ENCODE data around the gene SAP30L.
A peak's percentile ranks its signal among the peaks of the same experiment; 100 is the strongest.

Gene SAP30L

DNA sequence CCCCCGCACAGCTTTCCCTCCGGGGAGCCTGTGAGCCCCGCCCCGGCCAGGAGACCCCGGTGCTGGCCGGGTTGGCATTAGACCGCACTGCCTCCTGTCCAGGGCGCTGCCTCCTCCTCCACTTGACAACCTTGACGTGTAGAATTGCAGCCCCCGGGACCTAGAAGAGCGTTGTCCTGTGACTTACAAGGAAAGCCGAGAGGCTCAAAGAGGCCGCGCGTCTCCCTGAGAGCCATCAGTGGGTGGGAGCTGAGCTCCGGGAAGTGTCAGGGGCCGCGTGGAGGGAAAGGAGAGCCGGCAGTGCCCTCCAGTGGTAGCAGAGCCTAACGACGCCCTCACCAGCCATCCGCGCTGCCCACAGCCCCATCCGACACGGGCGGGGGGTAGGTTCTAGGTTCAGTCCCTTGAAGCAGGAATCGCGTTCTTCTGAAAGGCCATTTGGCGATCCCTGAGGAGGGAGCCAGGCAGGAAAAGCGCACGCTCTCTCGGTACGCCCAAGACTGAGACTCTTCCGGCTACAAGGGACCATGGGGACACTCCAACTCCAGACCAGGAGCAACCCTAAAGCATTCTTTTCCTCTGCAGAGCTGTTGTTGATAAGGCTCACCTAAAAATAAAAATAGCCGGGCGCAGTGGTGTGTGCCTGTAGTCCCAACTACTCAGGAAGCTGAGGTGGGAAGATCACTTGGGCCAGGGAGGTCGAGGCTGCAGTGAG is 40.6 kb upstream of the SAP30L start:
- H3K36me3 ChIP-seq (replicated peaks; ENCODE audit: insufficient read depth, low read length): no peaks in the 10 kb centered on the region
- TF ChIP-seq EZH2 (optimal IDR thresholded peaks at IDR 0.05; ENCODE audit: low read depth, low read length) (no peak), EZH2phosphoT487 (IDR thresholded peaks at IDR 0.05; ENCODE audit: low read length) (no peak)
- TF ChIP-seq, protein P1, sequence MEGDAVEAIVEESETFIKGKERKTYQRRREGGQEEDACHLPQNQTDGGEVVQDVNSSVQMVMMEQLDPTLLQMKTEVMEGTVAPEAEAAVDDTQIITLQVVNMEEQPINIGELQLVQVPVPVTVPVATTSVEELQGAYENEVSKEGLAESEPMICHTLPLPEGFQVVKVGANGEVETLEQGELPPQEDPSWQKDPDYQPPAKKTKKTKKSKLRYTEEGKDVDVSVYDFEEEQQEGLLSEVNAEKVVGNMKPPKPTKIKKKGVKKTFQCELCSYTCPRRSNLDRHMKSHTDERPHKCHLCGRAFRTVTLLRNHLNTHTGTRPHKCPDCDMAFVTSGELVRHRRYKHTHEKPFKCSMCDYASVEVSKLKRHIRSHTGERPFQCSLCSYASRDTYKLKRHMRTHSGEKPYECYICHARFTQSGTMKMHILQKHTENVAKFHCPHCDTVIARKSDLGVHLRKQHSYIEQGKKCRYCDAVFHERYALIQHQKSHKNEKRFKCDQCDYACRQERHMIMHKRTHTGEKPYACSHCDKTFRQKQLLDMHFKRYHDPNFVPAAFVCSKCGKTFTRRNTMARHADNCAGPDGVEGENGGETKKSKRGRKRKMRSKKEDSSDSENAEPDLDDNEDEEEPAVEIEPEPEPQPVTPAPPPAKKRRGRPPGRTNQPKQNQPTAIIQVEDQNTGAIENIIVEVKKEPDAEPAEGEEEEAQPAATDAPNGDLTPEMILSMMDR (IDR thresholded peaks at IDR 0.05; ENCODE audit: low read length): peak; percentile 73
- no peaks in the 10 kb centered on the region for H4K20me1 ChIP-seq (ENCODE audit: insufficient read depth, low read length)
- no peaks in the 10 kb centered on the region for H3F3A ChIP-seq (ENCODE audit: insufficient read depth, low read length)
- no peaks in the 10 kb centered on the region for H3K27me3 ChIP-seq (replicated peaks; ENCODE audit: insufficient read depth, low read length)
- DNase-seq: peak; percentile 75
- H3K4me3 ChIP-seq (ENCODE audit: low read length): peak overlapping the region; percentile 35; the same call in 1 of the 2 replicates
- H3K4me1 ChIP-seq (ENCODE audit: low read length): peaks cover 6% of the 10 kb centered on the region
- H3K9me3 ChIP-seq (replicated peaks; ENCODE audit: insufficient read depth, low read length): no peaks in the 10 kb centered on the region
- H3K79me2 ChIP-seq (ENCODE audit: low read length): no peaks in the 10 kb centered on the region
- peak overlapping the region; percentile 45; the same call in 1 of the 2 replicates for H3K4me2 ChIP-seq (ENCODE audit: low read depth, low read length)
- no peak overlapping the region for H3K27ac ChIP-seq (ENCODE audit: low read length)
- peak overlapping the region; percentile 12; the same call in 1 of the 2 replicates for H3K9ac ChIP-seq (ENCODE audit: low read length)
- H3K9me2 ChIP-seq (replicated peaks; ENCODE audit: insufficient read depth, low read length): no peaks in the 10 kb centered on the region
- H2AFZ ChIP-seq (ENCODE audit: low read length): peak overlapping the region; percentile 71

DNA sequence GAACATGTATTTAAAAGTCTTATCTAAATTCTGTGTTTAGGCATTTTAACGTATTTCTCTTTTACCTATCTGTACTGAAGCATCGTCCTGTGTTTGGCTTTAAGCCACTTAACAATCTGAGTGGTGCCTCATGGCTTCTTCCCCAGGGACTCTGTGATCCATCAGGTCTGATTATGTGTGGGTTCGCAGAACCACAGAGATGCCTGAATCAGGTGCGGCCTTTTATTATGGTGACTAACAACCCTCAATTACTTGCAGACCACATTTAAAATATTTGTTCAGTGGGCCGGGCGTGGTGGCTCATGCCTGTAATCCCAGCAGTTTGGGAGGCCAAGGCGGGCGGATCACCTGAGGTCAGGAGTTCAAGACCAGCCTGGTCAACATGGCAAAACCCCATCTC is 39.6 kb upstream of the SAP30L start:
- Histone ChIP-seq H3F3A (ENCODE audit: insufficient read depth, low read length) (no peaks in the 10 kb centered on the region), H3K9ac (ENCODE audit: low read length) (no peak overlapping the region), H3K27ac (ENCODE audit: low read length) (no peak overlapping the region), H3K4me3 (ENCODE audit: low read length) (no peak overlapping the region), H3K36me3 (replicated peaks; ENCODE audit: insufficient read depth, low read length) (no peaks in the 10 kb centered on the region), H3K4me2 (ENCODE audit: low read depth, low read length) (no peak overlapping the region), H3K9me2 (replicated peaks; ENCODE audit: insufficient read depth, low read length) (no peaks in the 10 kb centered on the region), H3K9me3 (replicated peaks; ENCODE audit: insufficient read depth, low read length) (no peaks in the 10 kb centered on the region), H3K79me2 (ENCODE audit: low read length) (no peaks in the 10 kb centered on the region), H2AFZ (ENCODE audit: low read length) (no peak overlapping the region), H3K27me3 (replicated peaks; ENCODE audit: insufficient read depth, low read length) (no peaks in the 10 kb centered on the region), H3K4me1 (ENCODE audit: low read length) (peaks cover 6% of the 10 kb centered on the region), H4K20me1 (ENCODE audit: insufficient read depth, low read length) (no peaks in the 10 kb centered on the region)
- DNase-seq: no peak
- TF ChIP-seq EZH2phosphoT487 (IDR thresholded peaks at IDR 0.05; ENCODE audit: low read length) (no peak), EZH2 (optimal IDR thresholded peaks at IDR 0.05; ENCODE audit: low read depth, low read length) (no peak)
- TF ChIP-seq, protein P1 (IDR thresholded peaks at IDR 0.05; ENCODE audit: low read length): no peak

DNA sequence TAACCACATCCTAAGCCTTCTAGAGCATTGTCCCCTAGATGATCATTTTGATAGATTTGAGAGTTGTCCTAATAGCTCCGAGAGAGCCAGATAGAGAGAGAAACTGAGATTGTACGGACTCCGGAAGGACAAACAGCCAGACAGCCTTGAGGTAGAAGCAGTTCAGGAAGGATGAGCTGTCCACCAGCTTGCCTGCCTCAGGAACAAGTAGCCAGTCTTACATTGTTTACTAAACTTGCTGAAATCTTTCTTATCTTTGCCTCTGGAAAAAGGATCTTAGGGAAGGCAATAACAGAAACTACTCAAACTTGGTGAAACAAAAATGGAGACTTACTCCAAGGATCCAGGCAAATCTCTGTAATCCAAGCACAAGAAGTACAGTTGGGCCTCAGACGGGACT is 39.0 kb upstream of the SAP30L start:
- Histone ChIP-seq H3K9ac (ENCODE audit: low read length) (no peak overlapping the region), H3K9me3 (replicated peaks; ENCODE audit: insufficient read depth, low read length) (no peaks in the 10 kb centered on the region), H3K4me2 (ENCODE audit: low read depth, low read length) (no peak overlapping the region), H3K27me3 (replicated peaks; ENCODE audit: insufficient read depth, low read length) (no peaks in the 10 kb centered on the region), H3K27ac (ENCODE audit: low read length) (no peak overlapping the region), H3K9me2 (replicated peaks; ENCODE audit: insufficient read depth, low read length) (no peaks in the 10 kb centered on the region), H3K4me3 (ENCODE audit: low read length) (no peak overlapping the region), H2AFZ (ENCODE audit: low read length) (no peak overlapping the region), H4K20me1 (ENCODE audit: insufficient read depth, low read length) (no peaks in the 10 kb centered on the region), H3K79me2 (ENCODE audit: low read length) (no peaks in the 10 kb centered on the region), H3K36me3 (replicated peaks; ENCODE audit: insufficient read depth, low read length) (no peaks in the 10 kb centered on the region), H3F3A (ENCODE audit: insufficient read depth, low read length) (no peaks in the 10 kb centered on the region), H3K4me1 (ENCODE audit: low read length) (peaks cover 6% of the 10 kb centered on the region)
- no peak for DNase-seq
- TF ChIP-seq EZH2phosphoT487 (IDR thresholded peaks at IDR 0.05; ENCODE audit: low read length) (no peak), EZH2 (optimal IDR thresholded peaks at IDR 0.05; ENCODE audit: low read depth, low read length) (no peak)
- TF ChIP-seq, protein P1 (IDR thresholded peaks at IDR 0.05; ENCODE audit: low read length): no peak
